Smooth muscle cell of trachea (primary cell): Measurements from ENCODE around the gene RAB22A. TPM values are rescaled to one million over a fixed set of nuclear protein-coding genes. Genes with fewer than 3 reads are reported as not detected.

Source experiments
- total RNA-seq: library from RNA; depleted of rRNA; stranded (reverse); fragments of >200 nt; gene quantifications from 2 replicates; pipeline ENCODE4 v1.2.1, GENCODE V29; 2014

RAB22A gene, protein sequence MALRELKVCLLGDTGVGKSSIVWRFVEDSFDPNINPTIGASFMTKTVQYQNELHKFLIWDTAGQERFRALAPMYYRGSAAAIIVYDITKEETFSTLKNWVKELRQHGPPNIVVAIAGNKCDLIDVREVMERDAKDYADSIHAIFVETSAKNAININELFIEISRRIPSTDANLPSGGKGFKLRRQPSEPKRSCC
- total RNA-seq, result 18.6 and 19.2 TPM in 2 replicates

DNA sequence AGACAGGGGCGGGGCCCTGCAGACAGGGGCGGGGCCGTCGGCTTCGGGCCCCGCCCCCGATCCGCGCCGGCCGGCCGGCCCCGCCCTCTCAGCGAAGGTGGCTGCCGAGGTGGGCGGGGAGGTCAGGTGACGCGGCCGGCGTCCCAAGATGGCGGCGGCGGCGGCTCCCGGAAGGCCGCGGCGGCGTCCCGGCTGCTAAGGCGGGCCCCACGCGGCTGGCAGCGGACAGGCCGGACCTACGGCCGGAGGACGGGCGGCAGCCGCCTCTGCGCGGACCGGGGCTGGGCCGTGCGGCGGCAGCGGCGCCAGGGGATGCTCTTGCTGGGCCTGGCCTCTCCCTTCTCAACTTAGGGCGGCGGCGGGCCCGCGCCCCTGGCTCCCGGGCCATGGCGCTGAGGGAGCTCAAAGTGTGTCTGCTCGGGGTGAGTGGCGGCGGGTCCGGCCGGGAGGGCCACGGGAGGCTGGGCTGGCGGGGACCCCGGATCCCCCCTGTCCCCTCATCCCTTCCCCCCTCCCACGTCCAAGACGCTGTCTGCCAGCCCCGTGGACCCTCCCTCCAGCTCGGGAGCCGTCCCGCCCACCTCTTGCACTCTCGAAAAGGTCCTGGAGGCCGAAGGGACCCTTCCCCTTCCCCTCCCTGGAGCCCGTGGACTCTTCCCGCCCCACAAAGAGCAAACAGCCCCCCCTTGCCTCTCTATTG is at the start of gene RAB22A:
Gene RAB22A (plus strand): TSS at position 125 of the 700 bp plus-strand sequence. CDS start 262 bp downstream, at position 387.

GRCh38 chr20:58388882-58389323 is 79.4 kb downstream of the RAB22A start, which contains the start of gene VAPB:
TSS of gene VAPB (plus strand) at chr20:58389229. CDS start at chr20:58389460, 231 bp downstream.

Other genes with a start within 250 kb of the RAB22A start
- not detected in 2 replicates for gene ANKRD60, start 81.1 kb upstream of the RAB22A start, total RNA-seq
- 12.2 and 18.0 TPM in 2 replicates for gene VAPB, start 79.5 kb downstream of the RAB22A start, total RNA-seq
- gene APCDD1L, start 205.7 kb downstream of the RAB22A start, total RNA-seq, result 3.6 and 17.5 TPM in 2 replicates